DMS79 (cell line): Measurements from ENCODE around the gene PIR.

Experiments used
- DNase-seq: peaks from one replicate; lab custom pipeline; 2025; lab: John Stamatoyannopoulos, UW

Gene PIR

DNA sequence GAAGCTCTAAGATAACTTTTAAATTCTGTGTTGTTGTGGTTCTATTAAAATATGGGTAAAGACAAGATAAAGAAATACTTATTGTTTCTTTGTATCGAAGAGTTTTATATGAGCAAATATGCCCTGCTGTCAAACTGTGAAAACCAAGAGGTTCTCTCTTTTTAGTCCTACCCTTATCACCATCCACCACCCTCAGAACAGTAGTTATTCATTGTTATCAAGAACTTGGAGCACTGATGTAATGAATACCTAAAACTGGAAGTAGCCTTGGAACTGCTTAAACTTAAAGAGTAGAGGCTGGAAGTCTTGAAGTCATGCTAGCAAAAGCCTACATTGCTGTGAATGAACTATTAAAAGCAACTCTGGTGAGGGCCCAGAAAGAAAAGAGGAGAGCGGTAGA lies 9.2 kb downstream of the PIR start:
- DNase-seq, result no peak

DNA sequence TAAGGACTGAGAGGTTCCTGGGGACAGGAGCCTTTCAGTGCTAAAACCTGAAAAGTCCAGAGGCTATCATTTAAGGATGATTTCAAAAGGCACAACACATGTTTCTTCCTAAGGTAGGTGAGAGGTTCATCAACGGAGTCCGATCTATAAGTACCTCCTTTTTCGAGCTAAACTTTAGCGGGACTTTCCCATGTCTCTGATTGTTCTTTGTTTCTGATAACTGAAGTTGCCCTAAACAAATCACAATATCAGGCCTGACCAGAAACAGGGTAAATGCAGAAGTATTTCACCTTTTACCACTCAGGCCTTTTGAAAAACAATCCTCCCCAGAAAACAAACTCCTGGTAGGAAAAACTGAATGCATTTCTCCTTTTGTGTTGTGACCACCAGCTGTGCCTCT lies 17.6 kb downstream of the PIR start:
- DNase-seq, result no peak

DNA sequence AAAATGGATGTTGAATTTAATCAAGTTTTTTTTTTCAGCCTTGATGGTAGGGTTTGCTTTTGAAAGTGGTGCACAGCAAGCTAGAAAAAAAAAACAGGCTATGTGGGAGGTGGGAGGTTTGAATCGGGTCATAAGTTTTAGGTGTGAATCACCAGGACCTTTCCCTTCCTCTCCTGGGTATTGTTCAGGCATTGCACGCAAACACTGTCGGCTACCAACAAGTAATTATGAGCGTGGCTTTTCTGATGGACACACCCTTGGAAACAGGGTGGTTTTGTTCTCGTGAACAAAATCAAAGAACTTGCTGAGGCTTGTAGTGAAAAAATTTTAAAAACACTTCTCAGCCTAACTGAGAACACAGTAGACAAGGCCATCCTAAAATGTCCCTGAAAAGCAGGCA lies 18.1 kb downstream of the PIR start:
- DNase-seq, result no peak

DNA sequence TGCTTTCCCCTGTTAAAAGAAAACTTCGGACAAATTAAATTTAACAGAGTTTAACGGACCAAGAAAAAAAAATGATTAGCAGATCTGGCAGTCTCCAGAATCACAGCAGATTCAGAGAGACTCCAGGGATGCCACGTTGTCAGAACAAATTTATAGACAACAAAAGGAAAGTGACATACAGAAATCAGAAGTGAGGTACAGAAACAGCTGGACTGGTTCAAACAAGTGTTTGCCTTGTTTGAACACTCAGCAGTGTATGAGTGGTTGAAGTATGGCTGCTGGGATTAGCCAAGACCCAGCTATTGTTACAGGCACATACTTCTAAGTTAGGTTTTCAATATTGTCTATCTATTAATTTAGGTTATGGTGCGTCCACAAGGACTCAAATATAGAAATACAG lies 19.1 kb downstream of the PIR start:
- no peak for DNase-seq

DNA sequence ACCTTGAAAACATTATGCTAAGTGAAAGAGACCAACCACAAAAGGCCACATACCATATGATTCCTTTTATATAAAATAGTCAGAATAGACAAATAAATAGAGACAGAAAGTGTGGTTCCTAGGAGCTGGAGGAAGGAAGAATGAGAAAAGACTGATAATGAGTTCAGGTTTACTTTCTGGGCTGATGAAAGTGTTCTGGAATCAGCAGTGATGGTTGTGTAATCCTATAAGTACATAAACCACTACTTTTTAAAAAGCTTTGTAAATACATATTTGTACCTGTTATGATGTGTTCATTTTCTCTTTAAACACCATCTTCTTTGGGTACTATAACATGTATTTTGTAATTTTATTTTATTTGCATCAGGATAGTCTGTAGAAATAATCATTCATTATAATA lies 20.6 kb downstream of the PIR start:
- no peak for DNase-seq

GRCh38 chrX:15471028-15471427 lies 22.1 kb downstream of the PIR start:
- no peak for DNase-seq

GRCh38 chrX:15469613-15470012 lies 23.5 kb downstream of the PIR start:
- no peak for DNase-seq

GRCh38 chrX:15468036-15468435 lies 25.1 kb downstream of the PIR start:
- DNase-seq, result no peak

DNA sequence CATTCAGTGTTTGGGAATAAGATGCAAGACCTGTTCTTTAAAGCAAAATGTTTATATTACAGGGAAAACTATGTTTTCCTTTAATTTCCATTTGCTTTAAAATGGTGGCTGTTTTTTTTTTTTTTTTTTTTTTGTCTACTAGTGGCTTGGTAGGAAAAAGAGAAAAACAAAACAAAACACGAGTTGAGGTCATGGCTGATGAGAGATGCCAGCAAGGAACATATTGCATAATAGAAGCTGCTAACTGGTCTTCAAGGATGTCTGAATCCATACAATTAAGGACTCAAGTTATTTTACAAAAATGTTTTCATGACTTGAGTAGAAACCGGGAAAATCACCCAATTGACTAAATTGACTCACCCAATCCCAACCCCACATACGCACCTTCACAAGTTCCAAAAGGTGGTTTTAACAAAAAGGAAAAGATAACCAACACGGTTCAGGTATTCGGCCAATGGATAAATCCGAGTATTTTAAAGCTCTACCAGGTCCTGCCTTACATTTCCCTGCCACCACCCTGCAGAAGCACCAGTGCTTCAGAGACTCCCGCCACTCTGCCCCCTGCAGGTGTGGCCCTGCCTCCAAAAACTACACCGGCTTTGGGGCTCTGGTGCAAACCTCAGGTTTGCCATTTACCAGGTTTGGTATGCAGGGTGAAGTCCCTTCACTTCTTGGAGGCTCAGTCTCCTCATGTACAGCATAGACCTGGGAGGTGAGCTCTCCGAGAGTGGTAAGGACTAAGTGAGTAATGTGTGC lies 27.1 kb downstream of the PIR start:
- no peak for DNase-seq

DNA sequence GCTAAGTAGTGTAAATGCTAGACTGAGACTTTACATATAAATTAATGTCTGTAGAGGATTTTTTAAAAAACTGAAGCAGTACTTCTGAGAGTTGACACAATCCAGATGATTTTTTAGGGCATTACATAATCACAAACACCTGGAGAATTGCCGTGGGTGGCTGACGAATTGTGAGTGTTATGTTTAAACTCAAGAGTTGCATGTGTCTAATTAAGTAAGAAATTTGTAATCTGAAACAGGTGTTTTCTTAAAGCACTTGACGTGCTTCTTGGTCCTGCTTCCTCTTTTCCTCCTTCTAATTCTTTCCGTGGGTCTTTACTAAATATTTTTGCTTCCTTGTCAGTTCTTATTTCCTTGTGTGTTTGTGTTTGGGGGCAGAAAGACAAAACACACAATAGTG lies 27.8 kb downstream of the PIR start:
- no peak for DNase-seq

DNA sequence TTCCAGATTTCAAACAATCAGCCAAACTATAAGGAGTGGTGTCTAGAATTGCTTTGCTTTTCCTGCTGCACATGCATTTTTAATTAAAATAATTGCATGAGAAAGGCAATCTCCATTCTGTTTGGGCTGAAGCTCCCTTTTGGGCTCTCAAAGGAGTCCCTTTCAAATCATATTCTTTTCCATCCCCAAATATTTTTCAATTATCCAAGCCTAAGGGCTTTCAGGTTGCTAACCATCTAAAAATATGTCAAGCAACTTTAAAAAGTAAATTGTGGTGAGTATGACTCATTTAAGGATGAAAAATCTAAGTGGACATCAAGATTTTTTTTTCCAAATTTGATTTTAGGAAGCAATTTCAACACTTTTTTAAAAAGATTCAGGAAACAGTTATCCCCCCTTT lies 28.4 kb downstream of the PIR start:
- DNase-seq, result no peak

DNA sequence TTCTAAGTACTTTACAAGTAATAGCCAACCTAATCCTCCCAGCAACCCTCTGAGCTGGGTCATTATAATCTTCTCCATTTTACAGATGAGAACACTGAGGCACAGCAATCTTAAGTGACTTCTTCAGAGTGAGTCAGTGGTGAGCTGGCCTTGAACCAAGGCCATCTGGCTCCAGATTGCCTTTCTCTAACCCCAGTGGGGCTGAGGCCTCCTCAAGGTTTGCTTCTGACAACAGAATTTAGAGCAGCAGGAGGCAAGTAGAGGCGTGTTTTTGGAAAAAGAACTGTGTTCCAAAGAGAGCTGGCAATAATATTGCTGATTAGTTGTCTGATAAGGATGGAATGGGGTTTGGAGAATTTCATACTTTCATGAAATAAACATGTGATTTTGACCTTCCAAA lies 41.2 kb downstream of the PIR start:
- DNase-seq, result no peak

DNA sequence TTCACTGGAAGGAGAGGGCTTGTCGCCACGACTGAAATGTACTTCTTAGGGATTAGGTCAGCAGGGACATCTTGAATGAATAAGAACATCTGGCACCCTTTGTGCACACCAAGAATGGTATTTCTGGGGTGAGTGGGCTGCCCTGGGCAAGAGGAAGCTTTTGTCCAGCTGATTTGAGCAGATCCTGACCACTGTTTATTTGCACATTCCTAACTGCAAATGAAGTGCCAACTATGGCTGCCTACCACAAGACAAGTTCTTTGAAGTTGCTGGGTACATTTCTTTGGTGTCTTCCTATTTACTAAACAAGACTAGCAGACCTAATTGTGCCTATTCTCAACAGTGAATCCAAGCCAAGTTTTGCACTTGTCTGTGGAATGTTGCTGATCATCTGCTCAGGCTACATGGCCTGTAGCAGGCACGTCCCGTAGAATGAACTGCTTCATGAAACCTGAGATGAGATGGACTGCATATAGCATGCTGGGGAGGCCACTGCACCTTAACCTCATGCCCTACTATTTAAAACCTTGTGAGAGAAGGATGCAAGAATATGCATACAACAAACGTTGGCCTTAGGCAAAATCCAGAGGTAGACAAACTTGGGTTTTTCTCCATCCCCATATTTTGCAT lies 45.0 kb downstream of the PIR start:
- no peak for DNase-seq

DNA sequence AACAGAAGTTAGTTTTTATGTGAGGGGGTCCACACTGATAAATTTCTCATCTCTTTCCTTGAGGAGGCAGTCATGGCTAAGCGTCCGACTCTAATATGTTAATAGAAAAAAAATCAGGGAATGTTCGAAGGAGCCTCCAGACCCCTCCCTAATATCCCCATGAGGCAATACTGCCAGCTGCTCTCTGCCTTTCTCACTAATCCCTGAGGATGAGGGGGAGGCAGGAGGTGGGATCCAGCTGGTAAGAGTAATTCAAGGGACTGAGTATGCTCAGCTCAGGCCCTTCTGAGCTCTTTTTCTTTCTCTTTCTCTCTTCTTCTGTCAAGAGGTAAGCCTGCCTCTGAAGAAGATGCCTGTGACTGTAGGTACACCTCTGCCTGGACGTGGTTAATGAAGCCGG lies 51.7 kb downstream of the PIR start:
- no peak for DNase-seq

DNA sequence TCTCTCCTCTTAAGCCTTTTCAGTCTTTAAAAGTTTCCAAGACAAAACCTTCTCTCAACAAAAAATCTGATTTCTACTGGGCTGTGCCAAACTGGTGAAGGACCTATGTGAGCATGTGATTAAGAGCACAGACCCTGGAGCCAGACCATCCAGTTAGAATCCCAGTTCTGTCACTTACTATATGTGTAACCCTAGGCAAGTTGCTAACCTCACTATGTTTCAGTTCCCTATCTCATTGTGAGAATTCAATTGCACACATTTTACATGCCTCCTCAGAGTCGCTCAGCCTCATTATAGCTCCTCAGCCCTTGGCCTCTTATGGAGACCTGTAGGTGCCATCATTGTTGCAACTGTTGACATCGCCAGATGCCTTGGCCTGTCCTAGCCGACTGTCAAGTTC lies 54.8 kb downstream of the PIR start:
- no peak for DNase-seq

DNA sequence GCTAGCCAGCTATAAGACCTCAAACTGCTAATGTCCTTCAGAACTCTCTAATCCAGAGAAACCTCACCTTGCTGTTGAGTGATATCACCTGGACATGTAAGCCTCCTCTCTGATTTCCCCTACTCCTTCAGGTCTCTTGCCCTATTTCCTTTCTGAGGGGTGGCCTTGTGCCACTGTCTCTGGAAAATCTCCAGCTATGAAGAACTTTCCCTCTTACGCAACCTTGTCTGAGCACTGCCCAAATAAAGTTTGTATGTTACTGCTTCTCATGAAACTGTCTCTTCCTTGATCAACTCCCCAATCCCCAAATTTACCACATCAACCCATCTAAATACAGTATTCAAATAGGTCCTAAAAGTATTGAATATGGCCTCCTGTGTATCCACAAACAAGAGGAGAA lies 55.4 kb downstream of the PIR start:
- no peak for DNase-seq

GRCh38 chrX:15435836-15436619 lies 57.1 kb downstream of the PIR start:
- DNase-seq, result no peak

DNA sequence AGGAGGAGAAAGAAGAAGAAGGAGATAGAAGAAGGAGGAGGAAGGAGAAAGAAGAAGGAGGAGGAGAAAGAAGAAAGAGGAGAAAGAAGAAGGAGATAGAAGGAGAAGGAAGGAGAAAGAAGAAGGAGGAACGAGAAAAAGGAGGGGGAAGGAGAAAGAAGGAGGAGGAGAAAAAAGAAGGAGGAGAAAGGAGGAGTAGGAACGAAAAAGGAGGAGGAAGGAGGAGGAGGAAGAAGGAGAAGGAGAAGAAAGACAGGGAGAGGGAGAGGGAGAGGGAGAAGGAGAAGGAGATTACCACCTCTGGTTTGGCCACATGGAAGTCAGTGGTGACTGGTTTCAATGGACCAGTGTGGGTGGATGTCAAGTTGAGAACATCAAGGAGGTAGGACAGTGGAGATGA lies 58.9 kb downstream of the PIR start:
- no peak for DNase-seq

GRCh38 chrX:15430584-15430983 lies 62.5 kb downstream of the PIR start:
- no peak for DNase-seq

- DNase-seq, result no peak
These were observed 63.1 kb downstream of the PIR start for GRCh38 chrX:15430076-15430475.

- no peak for DNase-seq
These were observed 68.1 kb downstream of the PIR start for GRCh38 chrX:15425024-15425423.

DNA sequence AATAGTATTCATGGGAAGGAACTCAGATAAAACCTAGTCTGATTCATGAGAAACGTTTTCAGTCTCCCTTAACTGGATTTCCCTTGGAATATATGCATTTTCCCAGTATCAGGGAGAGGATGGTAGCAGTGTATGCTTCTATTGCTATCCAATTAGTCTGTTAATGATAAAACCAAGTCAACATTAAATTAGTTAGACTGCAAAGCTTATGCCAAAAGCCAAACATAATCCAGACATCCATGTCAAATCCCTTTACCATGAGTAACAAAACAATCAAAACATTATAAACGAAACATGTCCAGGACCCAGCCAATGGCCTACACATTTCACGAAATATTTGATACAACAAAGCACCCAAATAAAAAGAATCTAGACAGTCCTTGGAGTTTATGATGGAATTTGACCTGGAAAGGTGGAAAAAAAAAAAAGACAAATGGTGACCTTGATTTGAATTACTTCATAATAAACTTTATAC lies 74.4 kb downstream of the PIR start:
- DNase-seq, result no peak

GRCh38 chrX:15418041-15418706 lies 75.0 kb downstream of the PIR start:
- DNase-seq, result no peak
